ENCODE results near the gene WLS. TPM values are rescaled to one million over a fixed set of nuclear protein-coding genes. Genes with fewer than 3 reads are reported as not detected.

WLS gene
- total and polyA plus RNA-seq, 12 donors: 31.7 to 123 (median 101) TPM

DNA sequence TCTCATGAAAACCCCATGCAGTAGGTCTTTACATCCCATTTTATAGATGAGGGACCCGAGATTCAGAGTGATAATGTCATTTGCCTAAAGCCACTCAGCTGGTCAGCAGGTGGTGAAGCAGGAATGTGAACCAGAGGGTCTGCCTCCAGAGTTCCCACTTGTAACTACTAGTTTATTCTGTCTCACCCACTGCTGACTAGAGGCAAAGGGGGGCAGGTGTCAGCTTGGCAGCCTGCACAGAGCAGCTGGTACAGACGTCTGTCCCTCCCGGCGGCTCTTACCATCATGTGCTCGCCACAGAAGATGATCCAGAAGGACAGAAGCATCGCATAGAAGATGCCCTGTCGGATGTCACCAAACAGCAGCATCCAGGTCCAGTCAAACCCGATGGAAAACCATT is 82.4 kb downstream of the WLS start:
- DNase-seq: no peak
- H3K4me1 ChIP-seq: peaks cover 0 to 30% (median 14%) of the 10 kb centered on the region in 9 donors
- TF ChIP-seq CTCF (IDR thresholded peaks at IDR 0.05): no peak
- peak in 4 of 8 donors; percentile 16 to 56 (median 46) for ATAC-seq
- peaks cover 0 to 99% (median 26%) of the 10 kb centered on the region in 9 donors for H3K36me3 ChIP-seq
- H3K27ac ChIP-seq: peak overlapping the region in 8 of 10 donors; percentile 10 to 76 (median 42)
- H3K9me3 ChIP-seq: no peaks in the 10 kb centered on the region
- no peaks in the 10 kb centered on the region for H3K27me3 ChIP-seq
- no peak overlapping the region for H3K4me3 ChIP-seq
- WGBS, 2 donors: 77 to 79% methylated on average over 8 of the region's 8 CpGs
- intact Hi-C loops (cut with DNase I): loop anchor here in 5 of 10 donors (5.0 to 10.0 kb wide), 3 partner anchors 75 to 85 kb away; partner anchors contain the start of gene WLS (in 4 of the 5)

DNA sequence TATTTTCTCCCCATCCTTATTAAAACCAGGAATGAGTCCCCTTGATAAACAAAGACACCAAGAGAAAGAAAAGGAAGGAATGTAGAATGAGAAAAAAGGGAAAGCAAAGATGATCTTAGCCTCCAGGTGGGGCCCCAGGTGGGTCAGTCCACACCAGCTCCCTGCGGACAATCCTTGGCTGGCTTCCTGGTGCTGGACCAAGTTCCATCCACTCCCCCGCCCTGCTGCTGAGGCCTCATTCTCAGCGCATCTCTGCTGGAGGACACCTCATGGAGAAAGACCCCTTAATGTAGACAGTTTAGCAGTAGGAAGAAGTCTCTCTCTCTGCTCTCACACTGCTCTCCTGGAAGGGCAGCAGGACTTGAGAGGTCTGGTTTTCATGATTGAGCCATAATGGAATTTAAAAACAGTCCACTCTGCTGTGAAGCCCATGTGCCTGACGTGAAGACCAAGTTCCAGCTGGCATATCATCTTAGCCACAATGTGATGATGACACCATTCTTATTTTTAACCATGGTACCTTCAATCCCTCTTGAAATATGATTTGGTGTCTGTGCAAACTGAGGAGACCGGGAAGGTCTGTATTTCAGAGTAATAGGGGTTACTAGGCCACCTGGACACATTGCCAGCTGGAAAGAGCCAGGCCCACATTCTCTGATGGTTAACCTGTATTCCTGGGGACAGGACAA is 83.1 kb downstream of the WLS start:
- no peak for TF ChIP-seq CTCF (IDR thresholded peaks at IDR 0.05)
- no peaks in the 10 kb centered on the region for H3K27me3 ChIP-seq
- ATAC-seq (peak; percentile 48 to 94 (median 75)), DNase-seq (no peak)
- intact Hi-C loops (cut with DNase I): loop anchor here in 4 of 10 donors (5.0 to 10.0 kb wide), 3 partner anchors 76 to 86 kb away; partner anchors contain the start of gene WLS (in 3 of the 4)
- H3K4me1 ChIP-seq: peaks cover 0 to 30% (median 14%) of the 10 kb centered on the region in 9 donors
- H3K36me3 ChIP-seq: peaks cover 0 to 99% (median 29%) of the 10 kb centered on the region in 9 donors
- no peaks in the 10 kb centered on the region for H3K9me3 ChIP-seq
- H3K4me3 ChIP-seq: no peak overlapping the region
- 66 to 76% methylated on average over 5 of the region's 5 CpGs for WGBS, 2 donors
- peak overlapping the region in 8 of 10 donors; percentile 13 to 76 (median 44) for H3K27ac ChIP-seq

GRCh38 chr1:68148631-68149030 is 83.7 kb downstream of the WLS start:
- H3K4me1 ChIP-seq: peaks cover 0 to 30% (median 14%) of the 10 kb centered on the region in 9 donors
- H3K9me3 ChIP-seq: no peaks in the 10 kb centered on the region
- TF ChIP-seq CTCF (IDR thresholded peaks at IDR 0.05): no peak
- peaks cover 0 to 99% (median 29%) of the 10 kb centered on the region in 9 donors for H3K36me3 ChIP-seq
- no peak overlapping the region for H3K4me3 ChIP-seq
- H3K27ac ChIP-seq: peak overlapping the region in 4 of 10 donors; percentile 9 to 52 (median 42)
- WGBS, 2 donors: 95 to 97% methylated on average over 8 of the region's 8 CpGs
- no peak for DNase-seq
- ATAC-seq: no peak
- intact Hi-C loops (cut with DNase I): loop anchor here in 4 of 10 donors (5.0 to 10.0 kb wide), 3 partner anchors 76 to 86 kb away; partner anchors contain the start of gene WLS (in 3 of the 4)
- no peaks in the 10 kb centered on the region for H3K27me3 ChIP-seq

GRCh38 chr1:68147534-68148171 is 84.7 kb downstream of the WLS start:
- peaks cover 0 to 99% (median 21%) of the 10 kb centered on the region in 9 donors for H3K36me3 ChIP-seq
- TF ChIP-seq CTCF (IDR thresholded peaks at IDR 0.05): no peak
- peak overlapping the region in 4 of 10 donors; percentile 9 to 49 (median 18) for H3K27ac ChIP-seq
- H3K4me1 ChIP-seq: peaks cover 0 to 30% (median 14%) of the 10 kb centered on the region in 9 donors
- no peaks in the 10 kb centered on the region for H3K9me3 ChIP-seq
- H3K4me3 ChIP-seq: no peak overlapping the region
- intact Hi-C loops (cut with DNase I): loop anchor here in 4 of 10 donors (5.0 to 10.0 kb wide), 3 partner anchors 77 to 87 kb away; partner anchors contain the start of gene WLS (in 3 of the 4)
- no peaks in the 10 kb centered on the region for H3K27me3 ChIP-seq
- ATAC-seq: peak in 4 of 8 donors; percentile 21 to 52 (median 31)
- WGBS, 2 donors: 50 to 61% methylated on average over 4 of the region's 4 CpGs
- DNase-seq: no peak
